Tibial nerve (tissue), 4 donors: ENCODE data around the gene KREMEN1. TPM values are rescaled to one million over a fixed set of nuclear protein-coding genes. Genes with fewer than 3 reads are reported as not detected.
A peak's percentile ranks its signal among the peaks of the same experiment; 100 is the strongest.

ENCODE experiments used
- DNase-seq, 2 donors: peaks; one replicate each; pipeline ENCODE4 v3.0.0-alpha.2; 2019; ENCODE audit warnings: low spot score in 2 of 2
- H3K27ac ChIP-seq, 4 donors: fragments of 200-600 bp; sonication (generic) in 3 of 4; one replicate each; pipeline ENCODE4 v1.5.1; 2017 to 2019; ENCODE audit warnings: mild to moderate bottlenecking in 1 of 4
- H3K27me3 ChIP-seq, 2 donors: fragments of 200-600 bp; sonication (generic) in 1 of 2; one replicate each; pipeline versions ENCODE4 v1.5.1 to v1.6.0; 2017 to 2019
- H3K36me3 ChIP-seq, 3 donors: fragments of 200-600 bp; sonication (generic); one replicate each; pipeline ENCODE4 v1.5.1; 2018 to 2019
- H3K4me1 ChIP-seq, 4 donors: fragments of 200-600 bp; sonication (generic) in 3 of 4; one replicate each; pipeline ENCODE4 v1.5.1; 2017 to 2019
- H3K4me3 ChIP-seq, 4 donors: fragments of 200-600 bp; sonication (generic) in 3 of 4; one replicate each; pipeline ENCODE4 v1.5.1; 2017 to 2019; ENCODE audit warnings: mild to moderate bottlenecking in 1 of 4, moderate library complexity in 1 of 4
- H3K9me3 ChIP-seq, 4 donors: fragments of 200-600 bp; sonication (generic) in 3 of 4; one replicate each; pipeline ENCODE4 v1.5.1; 2017 to 2019
- CTCF ChIP-seq, 5 experiments: fragments of 200-600 bp in 3 of 5; fragments of 450-650 bp in 2 of 5; sonication (generic) in 3 of 5; IDR thresholded peaks; one replicate each; pipeline ENCODE4 v1.5.1; 2016 to 2019; ENCODE audit warnings: antibody characterized with exemption in 5 of 5, mild to moderate bottlenecking in 3 of 5, moderate library complexity in 2 of 5
- EP300 ChIP-seq, 2 donors: sonication (generic); formaldehyde crosslinking; IDR thresholded peaks; one replicate each; pipeline ENCODE4 v1.6.1; 2017; ENCODE audit warnings: antibody characterized with exemption in 2 of 2, mild to moderate bottlenecking in 1 of 2
- POLR2A ChIP-seq, 2 donors: fragments of 450-650 bp; IDR thresholded peaks; one replicate each; pipeline ENCODE4 v1.6.1; 2017; ENCODE audit warnings: antibody characterized with exemption in 2 of 2, mild to moderate bottlenecking in 2 of 2, moderate library complexity in 2 of 2
- WGBS, 2 donors: methylation state at CpG; one replicate each; pipeline ENCODE4 v1.1.5; 2018; 5-methylcytosine and 5-hydroxymethylcytosine counted together
- total RNA-seq, 4 donors: library from RNA; depleted of rRNA; stranded (reverse); fragments of >200 nt; gene quantifications; one replicate each; pipeline ENCODE4 v1.1.0, GENCODE V29; 2016

Gene KREMEN1
- total RNA-seq, 4 donors from 2014 or later = 5.4 to 15.1 (median 12.9) TPM

- H3K4me3 ChIP-seq = no peak overlapping the region
- TF ChIP-seq CTCF (IDR thresholded peaks at IDR 0.05) = no peak
- no peak for TF ChIP-seq EP300 (IDR thresholded peaks at IDR 0.05)
- no peak for TF ChIP-seq POLR2A (IDR thresholded peaks at IDR 0.05)
- whole genome bisulfite sequencing, 2 donors = 83 to 85% methylated on average over 6 of the region's 6 CpGs
- H3K27ac ChIP-seq = no peak overlapping the region
- H3K9me3 ChIP-seq = no peaks in the 10 kb centered on the region
- DNase-seq = no peak
- no peaks in the 10 kb centered on the region for H3K27me3 ChIP-seq
- H3K4me1 ChIP-seq = peaks cover 0 to 40% (median 4%) of the 10 kb centered on the region in 4 donors
- H3K36me3 ChIP-seq = no peaks in the 10 kb centered on the region
These were observed 6.0 kb downstream of the KREMEN1 start for GRCh38 chr22:29078869-29079207.

GRCh38 chr22:29079218-29079901 is 6.5 kb downstream of the KREMEN1 start:
- WGBS, 2 donors = 57 to 59% methylated on average over 8 of the region's 8 CpGs
- no peak for TF ChIP-seq EP300 (IDR thresholded peaks at IDR 0.05)
- no peak for TF ChIP-seq POLR2A (IDR thresholded peaks at IDR 0.05)
- TF ChIP-seq CTCF (IDR thresholded peaks at IDR 0.05) = no peak
- H3K4me3 ChIP-seq = no peak overlapping the region
- peaks cover 0 to 35% (median 2%) of the 10 kb centered on the region in 4 donors for H3K4me1 ChIP-seq
- no peak for DNase-seq
- no peaks in the 10 kb centered on the region for H3K9me3 ChIP-seq
- H3K27me3 ChIP-seq = no peaks in the 10 kb centered on the region
- no peaks in the 10 kb centered on the region for H3K36me3 ChIP-seq
- H3K27ac ChIP-seq = no peak overlapping the region

- H3K27ac ChIP-seq = peak overlapping the region in 1 of 4 donors; percentile 25
- H3K36me3 ChIP-seq = no peaks in the 10 kb centered on the region
- H3K9me3 ChIP-seq = no peaks in the 10 kb centered on the region
- WGBS, 2 donors = 81 to 86% methylated on average over 7 of the region's 7 CpGs
- H3K4me1 ChIP-seq = peaks cover 0 to 28% (median 2%) of the 10 kb centered on the region in 4 donors
- no peaks in the 10 kb centered on the region for H3K27me3 ChIP-seq
- TF ChIP-seq EP300 (IDR thresholded peaks at IDR 0.05) = peak in 1 of 2 donors; percentile 55
- TF ChIP-seq CTCF (IDR thresholded peaks at IDR 0.05) = peak in 1 of 5 experiments; percentile 12
- no peak for TF ChIP-seq POLR2A (IDR thresholded peaks at IDR 0.05)
- no peak overlapping the region for H3K4me3 ChIP-seq
- peak; percentile 39 to 71 for DNase-seq
These were observed 7.5 kb downstream of the KREMEN1 start for GRCh38 chr22:29080106-29080975.

GRCh38 chr22:29081517-29082236 is 8.8 kb downstream of the KREMEN1 start:
- DNase-seq = no peak
- H3K36me3 ChIP-seq = no peaks in the 10 kb centered on the region
- H3K27me3 ChIP-seq = no peaks in the 10 kb centered on the region
- no peak overlapping the region for H3K4me3 ChIP-seq
- TF ChIP-seq EP300 (IDR thresholded peaks at IDR 0.05) (no peak), CTCF (IDR thresholded peaks at IDR 0.05) (no peak), POLR2A (IDR thresholded peaks at IDR 0.05) (no peak)
- peak overlapping the region in 2 of 4 donors; percentile 11 to 51 for H3K27ac ChIP-seq
- peaks cover 0 to 28% (median 2%) of the 10 kb centered on the region in 4 donors for H3K4me1 ChIP-seq
- H3K9me3 ChIP-seq = no peaks in the 10 kb centered on the region
- WGBS, 2 donors = 83 to 87% methylated on average over 3 of the region's 3 CpGs
